HG02571 (cell line): ENCODE data around the gene SMC2.

ENCODE experiments used
- ATAC-seq: cut with Tn5 transposase; IDR thresholded peaks from one replicate; pipeline ENCODE4 v1.9.1; 2021; ENCODE audit warnings: mild to moderate bottlenecking, moderate library complexity; ENCODE audit not compliant: unreplicated experiment

Gene SMC2

GRCh38 chr9:104104360-104104759, 10.3 kb downstream of the SMC2 start:
- no peak for ATAC-seq

- no peak for ATAC-seq
Observed at GRCh38 chr9:104107799-104108198, 13.7 kb downstream of the SMC2 start.

GRCh38 chr9:104108315-104108714, 14.2 kb downstream of the SMC2 start:
- ATAC-seq, result no peak

GRCh38 chr9:104110509-104110908, 16.4 kb downstream of the SMC2 start:
- no peak for ATAC-seq

GRCh38 chr9:104118916-104119315, 24.8 kb downstream of the SMC2 start:
- no peak for ATAC-seq

- no peak for ATAC-seq
Observed at GRCh38 chr9:104121022-104121421, 26.9 kb downstream of the SMC2 start.

- no peak for ATAC-seq
Observed at GRCh38 chr9:104138243-104138868, 44.2 kb downstream of the SMC2 start.

- ATAC-seq, result no peak
Observed at GRCh38 chr9:104142799-104143549, 48.9 kb downstream of the SMC2 start.

- ATAC-seq, result no peak
Observed at GRCh38 chr9:104143550-104143910, 49.4 kb downstream of the SMC2 start.

- ATAC-seq, result no peak
Observed at GRCh38 chr9:104144336-104144735, 50.2 kb downstream of the SMC2 start.

- no peak for ATAC-seq
Observed at GRCh38 chr9:104173067-104173466, 79.0 kb downstream of the SMC2 start.

GRCh38 chr9:104177003-104177611, 83.0 kb downstream of the SMC2 start:
- no peak for ATAC-seq

- ATAC-seq, result peak; percentile 71
Observed at GRCh38 chr9:104177676-104178075, 83.6 kb downstream of the SMC2 start.
